ENCODE results near the gene NLK.
A peak's percentile ranks its signal among the peaks of the same experiment; 100 is the strongest.
"Not testable (repeated sequence)": the region's sequence is repeated elsewhere in the genome, so short reads cannot be mapped to it uniquely, and the experiment has no call there.

The NLK gene

GRCh38 chr17:28161311-28161710 is 118.8 kb downstream of the NLK start:
- ATAC-seq: no peak
- no peak for DNase-seq (ENCODE audit: low spot score in 2 of 2)
- Mint-ChIP-seq H3K4me1 (no peaks in the 10 kb centered on the region), H3K9me3 (no peaks in the 10 kb centered on the region), H3K27ac (no peak overlapping the region), H3K36me3 (peaks cover 6% of the 10 kb centered on the region), H3K4me3 (no peak overlapping the region)

DNA sequence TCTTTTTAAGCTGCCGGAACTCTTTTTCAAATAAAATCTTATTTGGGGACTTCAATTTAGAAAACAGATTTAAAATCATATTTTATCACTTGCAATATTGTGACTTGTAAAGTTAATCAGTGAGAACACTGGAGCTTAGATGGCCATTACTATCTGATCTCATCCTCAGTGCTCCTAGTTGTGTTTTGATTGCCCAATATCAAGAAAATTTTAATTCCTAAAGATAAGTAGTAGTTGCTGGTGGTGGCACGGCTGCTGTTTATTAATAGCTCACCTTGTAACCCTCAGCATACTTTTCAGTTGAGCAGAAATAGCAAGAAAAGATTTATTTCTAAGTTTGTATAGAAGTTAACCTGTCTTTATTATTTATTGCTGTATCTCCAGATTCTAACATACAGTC is 124.0 kb downstream of the NLK start:
- no peaks in the 10 kb centered on the region for H3K4me1 Mint-ChIP-seq
- DNase-seq (ENCODE audit: low spot score in 2 of 2) (no peak), ATAC-seq (no peak)
- no peak overlapping the region for H3K27ac Mint-ChIP-seq
- H3K9me3 Mint-ChIP-seq: no peaks in the 10 kb centered on the region
- H3K4me3 Mint-ChIP-seq: no peak overlapping the region
- peaks cover 26% of the 10 kb centered on the region for H3K36me3 Mint-ChIP-seq

DNA sequence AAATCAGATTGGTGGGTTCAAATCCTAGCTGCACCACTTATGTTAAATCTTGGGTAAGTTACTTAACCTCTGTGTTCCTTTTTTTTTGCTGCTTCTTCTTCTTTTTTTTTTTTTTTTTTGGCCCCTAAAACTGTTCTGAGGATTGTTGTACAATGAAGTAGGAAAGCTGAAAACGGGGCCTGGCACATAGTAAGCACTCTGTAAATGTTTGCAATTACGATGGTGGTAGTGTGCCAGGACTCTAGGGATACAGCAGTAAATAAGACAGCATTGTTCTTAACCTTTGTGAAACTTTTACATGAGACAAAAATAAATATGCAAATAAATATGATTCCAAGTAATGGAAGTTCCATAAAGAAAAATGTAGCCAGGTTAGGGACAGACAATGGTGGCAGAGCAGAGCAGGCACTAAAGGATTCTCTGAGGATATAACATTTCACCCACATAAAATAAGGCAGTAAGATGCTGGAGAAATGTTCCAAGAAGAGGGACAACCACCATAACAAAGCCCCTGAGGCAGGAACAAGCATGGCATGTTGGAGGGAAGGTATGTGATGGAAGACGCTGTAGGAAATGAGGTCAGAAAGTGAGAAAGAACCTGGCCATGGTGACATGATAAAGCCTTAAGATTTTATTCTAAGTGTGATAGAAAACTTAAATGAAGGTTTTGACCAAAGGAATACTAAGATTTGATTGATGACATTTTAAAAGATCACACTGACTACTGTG is 127.3 kb downstream of the NLK start:
- Mint-ChIP-seq H3K4me1 (peaks cover 5% of the 10 kb centered on the region), H3K4me3 (no peak overlapping the region), H3K27ac (no peak overlapping the region), H3K9me3 (no peaks in the 10 kb centered on the region), H3K36me3 (peaks cover 29% of the 10 kb centered on the region)
- ATAC-seq: no peak
- DNase-seq (ENCODE audit: low spot score in 2 of 2): no peak

DNA sequence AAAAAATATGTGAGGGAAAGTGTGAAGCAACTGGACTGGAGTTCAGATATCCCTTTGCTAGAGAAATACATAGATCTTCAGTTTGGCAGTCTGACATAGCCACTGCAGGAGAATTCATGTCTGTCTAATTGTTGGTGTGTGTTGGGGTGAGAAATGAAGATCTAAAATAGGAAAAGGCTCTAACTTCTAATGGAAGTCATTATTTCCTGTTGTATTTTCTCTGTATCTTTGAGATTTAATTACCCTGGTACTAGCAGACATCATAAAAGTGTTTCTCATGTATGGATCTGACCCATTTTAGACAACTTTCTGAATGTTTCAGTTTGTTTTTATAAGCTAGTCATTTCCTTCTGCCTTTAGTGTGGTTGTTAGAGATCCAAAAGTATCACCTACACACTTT is 128.3 kb downstream of the NLK start:
- H3K4me3 Mint-ChIP-seq: no peak overlapping the region
- no peaks in the 10 kb centered on the region for H3K9me3 Mint-ChIP-seq
- peaks cover 6% of the 10 kb centered on the region for H3K4me1 Mint-ChIP-seq
- ATAC-seq: no peak
- no peak for DNase-seq (ENCODE audit: low spot score in 2 of 2)
- peaks cover 29% of the 10 kb centered on the region for H3K36me3 Mint-ChIP-seq
- no peak overlapping the region for H3K27ac Mint-ChIP-seq

DNA sequence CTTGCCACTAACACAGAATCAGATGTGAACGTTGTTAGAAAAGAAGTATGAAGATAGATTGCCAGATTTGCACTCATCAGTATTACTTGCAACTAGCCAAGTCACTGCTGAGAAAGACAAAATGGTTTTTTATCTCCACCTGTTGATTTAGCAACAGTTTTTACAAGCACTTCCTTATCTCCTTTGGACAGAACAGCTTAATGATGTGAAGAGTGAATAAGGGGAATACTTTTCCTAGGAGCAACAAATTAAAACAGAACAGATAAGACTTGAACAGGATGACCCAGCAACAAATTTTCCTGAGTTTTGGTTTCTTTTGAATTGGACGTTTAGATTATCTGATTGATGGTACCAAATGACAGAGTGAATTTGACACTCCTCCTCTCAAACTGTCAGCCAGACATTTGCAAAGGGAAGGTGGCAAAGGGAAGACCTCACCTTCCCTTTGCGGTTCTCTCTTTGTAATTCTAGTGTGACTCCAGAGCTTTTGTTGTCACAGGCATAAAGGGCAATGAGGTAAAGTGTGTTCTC is 130.6 kb downstream of the NLK start:
- peaks cover 25% of the 10 kb centered on the region for H3K36me3 Mint-ChIP-seq
- DNase-seq (ENCODE audit: low spot score in 2 of 2): no peak
- H3K9me3 Mint-ChIP-seq: no peaks in the 10 kb centered on the region
- peak overlapping the region; percentile 37 for H3K27ac Mint-ChIP-seq
- H3K4me3 Mint-ChIP-seq: no peak overlapping the region
- no peak for ATAC-seq
- peaks cover 6% of the 10 kb centered on the region for H3K4me1 Mint-ChIP-seq

DNA sequence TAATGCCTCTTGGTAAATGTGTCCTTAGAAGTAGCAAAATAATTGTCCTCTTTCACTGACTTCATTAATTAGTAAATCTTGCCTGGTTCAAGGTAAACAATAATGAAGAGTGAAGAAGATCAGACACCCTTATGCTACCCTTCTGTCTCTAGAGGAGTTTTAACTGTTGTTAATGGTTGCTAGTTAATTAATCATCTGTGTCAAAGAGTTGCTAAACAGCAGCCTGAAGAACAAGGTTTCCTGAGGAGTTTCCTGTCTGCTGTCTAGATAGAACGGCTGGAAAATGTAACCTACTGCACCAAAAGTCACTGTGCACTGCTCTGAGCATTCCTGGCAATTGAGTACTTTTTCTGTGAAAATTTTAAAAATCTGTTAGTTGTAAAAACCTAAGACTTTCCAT is 131.3 kb downstream of the NLK start:
- ATAC-seq: no peak
- no peak overlapping the region for H3K4me3 Mint-ChIP-seq

GRCh38 chr17:28174352-28175046 is 132.0 kb downstream of the NLK start:
- ATAC-seq (peak; percentile 95), DNase-seq (ENCODE audit: low spot score in 2 of 2) (no peak)
- H3K27ac Mint-ChIP-seq: no peak overlapping the region
- H3K36me3 Mint-ChIP-seq: peaks cover 13% of the 10 kb centered on the region
- no peaks in the 10 kb centered on the region for H3K9me3 Mint-ChIP-seq
- H3K4me1 Mint-ChIP-seq: peaks cover 6% of the 10 kb centered on the region
- H3K4me3 Mint-ChIP-seq: no peak overlapping the region

More for the DNA sequence above, 131.3 kb downstream of the NLK start:
- DNase-seq (ENCODE audit: low spot score in 2 of 2): no peak
- peaks cover 6% of the 10 kb centered on the region for H3K4me1 Mint-ChIP-seq
- H3K9me3 Mint-ChIP-seq: no peaks in the 10 kb centered on the region
- peaks cover 19% of the 10 kb centered on the region for H3K36me3 Mint-ChIP-seq
- H3K27ac Mint-ChIP-seq: peak overlapping the region; percentile 37

GRCh38 chr17:28177351-28177750 is 134.9 kb downstream of the NLK start:
- peaks cover 9% of the 10 kb centered on the region for H3K36me3 Mint-ChIP-seq
- no peak for DNase-seq (ENCODE audit: low spot score in 2 of 2)
- H3K4me1 Mint-ChIP-seq: peaks cover 6% of the 10 kb centered on the region
- no peaks in the 10 kb centered on the region for H3K9me3 Mint-ChIP-seq
- H3K4me3 Mint-ChIP-seq: no peak overlapping the region
- peak overlapping the region; percentile 29 for H3K27ac Mint-ChIP-seq
- ATAC-seq: no peak

GRCh38 chr17:28178800-28179199 is 136.3 kb downstream of the NLK start:
- no peak for DNase-seq (ENCODE audit: low spot score in 2 of 2)
- Mint-ChIP-seq H3K9me3 (no peaks in the 10 kb centered on the region), H3K27ac (no peak overlapping the region), H3K4me3 (no peak overlapping the region), H3K36me3 (no peaks in the 10 kb centered on the region), H3K4me1 (peaks cover 6% of the 10 kb centered on the region)
- no peak for ATAC-seq

DNA sequence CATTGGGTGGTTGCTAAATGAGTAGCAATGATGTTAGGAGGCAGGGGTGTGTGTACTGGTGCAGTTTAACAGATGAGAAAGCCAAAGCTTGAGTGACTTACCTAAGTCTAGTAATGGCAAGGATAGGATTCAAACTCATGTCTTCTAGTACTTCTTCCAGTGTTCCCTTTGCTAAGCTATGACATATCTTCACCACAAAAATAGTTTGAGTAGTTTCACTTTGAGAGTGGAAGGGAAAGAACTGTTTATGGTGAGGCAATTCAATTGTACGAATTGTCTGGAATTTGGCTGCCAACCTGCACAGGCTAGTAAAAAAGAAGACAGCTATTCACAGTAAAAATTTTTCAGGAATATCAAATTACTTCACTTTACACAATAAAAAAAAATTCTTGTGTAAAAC is 138.0 kb downstream of the NLK start:
- Mint-ChIP-seq H3K9me3 (no peaks in the 10 kb centered on the region), H3K36me3 (peaks cover 3% of the 10 kb centered on the region), H3K27ac (peak overlapping the region; percentile 21), H3K4me3 (no peak overlapping the region), H3K4me1 (no peaks in the 10 kb centered on the region)
- no peak for DNase-seq (ENCODE audit: low spot score in 2 of 2)
- ATAC-seq: peak; percentile 45

GRCh38 chr17:28181568-28181967 is 139.1 kb downstream of the NLK start:
- no peak overlapping the region for H3K4me3 Mint-ChIP-seq
- no peaks in the 10 kb centered on the region for H3K4me1 Mint-ChIP-seq
- H3K36me3 Mint-ChIP-seq: peaks cover 11% of the 10 kb centered on the region
- DNase-seq (ENCODE audit: low spot score in 2 of 2) (no peak), ATAC-seq (no peak)
- no peak overlapping the region for H3K27ac Mint-ChIP-seq
- H3K9me3 Mint-ChIP-seq: no peaks in the 10 kb centered on the region

DNA sequence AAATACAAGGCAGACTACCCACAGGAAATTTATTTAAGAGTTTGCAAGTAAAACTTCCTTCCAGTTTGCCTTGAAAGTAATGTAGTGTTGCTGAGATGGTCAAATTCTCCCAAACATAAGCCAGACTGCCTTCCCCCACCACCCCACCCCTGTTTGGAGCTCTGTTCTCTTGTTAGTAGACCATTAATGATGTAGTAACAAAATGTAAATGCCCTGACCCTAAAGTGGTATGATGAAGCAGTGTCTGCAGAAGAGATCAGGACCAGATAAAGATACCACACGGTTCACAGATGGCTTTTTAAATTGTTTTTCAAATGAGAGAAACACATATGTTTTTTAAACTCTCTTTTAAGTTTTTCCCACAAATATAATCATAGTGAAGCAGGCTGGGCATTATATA is 140.1 kb downstream of the NLK start:
- Mint-ChIP-seq H3K4me3 (no peak overlapping the region), H3K4me1 (no peaks in the 10 kb centered on the region), H3K27ac (no peak overlapping the region), H3K36me3 (peaks cover 11% of the 10 kb centered on the region), H3K9me3 (no peaks in the 10 kb centered on the region)
- DNase-seq (ENCODE audit: low spot score in 2 of 2) (no peak), ATAC-seq (no peak)

GRCh38 chr17:28185658-28186057 is 143.2 kb downstream of the NLK start:
- H3K27ac Mint-ChIP-seq: no peak overlapping the region
- no peaks in the 10 kb centered on the region for H3K4me1 Mint-ChIP-seq
- ATAC-seq (no peak), DNase-seq (ENCODE audit: low spot score in 2 of 2) (no peak)
- H3K36me3 Mint-ChIP-seq: peaks cover 11% of the 10 kb centered on the region
- H3K9me3 Mint-ChIP-seq: no peaks in the 10 kb centered on the region
- H3K4me3 Mint-ChIP-seq: no peak overlapping the region

- H3K36me3 Mint-ChIP-seq: peaks cover 17% of the 10 kb centered on the region
- H3K4me3 Mint-ChIP-seq; DNase-seq (ENCODE audit: low spot score in 2 of 2); H3K4me1 Mint-ChIP-seq; ATAC-seq; H3K27ac Mint-ChIP-seq; H3K9me3 Mint-ChIP-seq: not testable (repeated sequence)
Measured at GRCh38 chr17:28186472-28186871, 144.0 kb downstream of the NLK start.

GRCh38 chr17:28187931-28188330 is 145.5 kb downstream of the NLK start:
- H3K4me1 Mint-ChIP-seq: no peaks in the 10 kb centered on the region
- no peak overlapping the region for H3K4me3 Mint-ChIP-seq
- H3K27ac Mint-ChIP-seq: no peak overlapping the region
- DNase-seq (ENCODE audit: low spot score in 2 of 2) (no peak), ATAC-seq (no peak)
- peaks cover 18% of the 10 kb centered on the region for H3K36me3 Mint-ChIP-seq
- H3K9me3 Mint-ChIP-seq: no peaks in the 10 kb centered on the region

GRCh38 chr17:28188841-28189263 is 146.4 kb downstream of the NLK start:
- ATAC-seq (no peak), DNase-seq (ENCODE audit: low spot score in 2 of 2) (no peak)
- Mint-ChIP-seq H3K4me1 (no peaks in the 10 kb centered on the region), H3K9me3 (no peaks in the 10 kb centered on the region), H3K36me3 (peaks cover 18% of the 10 kb centered on the region), H3K27ac (no peak overlapping the region), H3K4me3 (no peak overlapping the region)

Measured in stimulated activated effector memory CD8-positive, alpha-beta T cell treated with anti-CD3 and anti-CD28 coated beads, Interleukin-12 subunit alpha, Interleukin-12 subunit beta, amount 100 ng/mL, for 72 hours (primary cell).